ENCODE results near the gene PHLDA1. TPM values are rescaled to one million over a fixed set of nuclear protein-coding genes. Genes with fewer than 3 reads are reported as not detected.

PHLDA1 gene
- total RNA-seq, 1 experiment from 2014 or later = 181 TPM

- intact Hi-C loops (cut with micrococcal nuclease) = loop anchor here (10.0 kb wide), 1 partner anchor 554 kb away; no protein-coding TSS in a partner anchor
- CTCF ChIA-PET = interaction anchor here (0.7 to 1.0 kb wide), 4 partner anchors 168 to 506 kb away, joined by 3 to 4 read pairs (median 4); no protein-coding TSS in a partner anchor
- POLR2A ChIA-PET (ENCODE audit: unreplicated experiment) = interaction anchor here (0.5 to 2.2 kb wide), 16 partner anchors 8 to 555 kb away, joined by 3 to 21 read pairs (median 4); no protein-coding TSS in a partner anchor
These were observed 529 bp downstream of the PHLDA1 start for GRCh38 chr12:76031081-76031413.

GRCh38 chr12:76030341-76031080 is 1.1 kb downstream of the PHLDA1 start:
- Histone ChIP-seq H3K79me2 (ENCODE audit: low read length) (peaks cover 90% of the 10 kb centered on the region), H3K27ac (ENCODE audit: low read length) (peak overlapping the region; percentile 94), H3K36me3 (ENCODE audit: low read depth, low read length) (peaks cover 36% of the 10 kb centered on the region), H3K9ac (ENCODE audit: low read length) (peak overlapping the region; percentile 98), H3K4me2 (ENCODE audit: low read length) (peak overlapping the region; percentile 93), H3K27me3 (ENCODE audit: low read length) (no peaks in the 10 kb centered on the region), H3F3A (ENCODE audit: low read length, unreplicated experiment) (peaks cover 42% of the 10 kb centered on the region), H3K4me3 (ENCODE audit: low read length) (peak overlapping the region; percentile 97), H4K20me1 (ENCODE audit: low read length) (peaks cover 37% of the 10 kb centered on the region), H3K9me2 (replicated peaks; ENCODE audit: low read length) (no peaks in the 10 kb centered on the region), H3K9me3 (ENCODE audit: low read length) (no peaks in the 10 kb centered on the region), H2AFZ (ENCODE audit: low read length) (no peak overlapping the region), H3K4me1 (ENCODE audit: insufficient read depth, low read length) (peaks cover 44% of the 10 kb centered on the region)
- no peak for TF ChIP-seq CTCF (conservative IDR thresholded peaks at IDR 0.05; ENCODE audit: low read depth, low read length)
- TF ChIP-seq EZH2phosphoT487 (IDR thresholded peaks at IDR 0.05; ENCODE audit: borderline replicate concordance, low read length) = no peak
- TF ChIP-seq EZH2 (IDR thresholded peaks at IDR 0.05; ENCODE audit: low read length, unreplicated experiment) = no peak
- CTCF ChIA-PET = interaction anchor here (0.6 to 0.9 kb wide), 3 partner anchors 17 to 346 kb away, joined by 3 to 4 read pairs (median 3); no protein-coding TSS in a partner anchor
- ATAC-seq (no peak), DNase-seq (no peak)
- BruUV-seq (replicated peaks) = TSS peak; percentile 25
- POLR2A ChIA-PET (ENCODE audit: unreplicated experiment) = interaction anchor here (0.6 to 1.6 kb wide), 3 partner anchors 86 to 371 kb away, joined by 3 to 10 read pairs (median 4); no protein-coding TSS in a partner anchor
- intact Hi-C loops (cut with micrococcal nuclease) = loop anchor here (10.0 kb wide), 1 partner anchor 554 kb away; no protein-coding TSS in a partner anchor

More at GRCh38 chr12:76031081-76031413, 529 bp downstream of the PHLDA1 start:
- no peaks in the 10 kb centered on the region for H3K27me3 ChIP-seq (ENCODE audit: low read length)
- ATAC-seq (no peak), DNase-seq (peak; percentile 31)
- peaks cover 36% of the 10 kb centered on the region for H3K36me3 ChIP-seq (ENCODE audit: low read depth, low read length)
- H3K9ac ChIP-seq (ENCODE audit: low read length) = peak overlapping the region; percentile 98
- H2AFZ ChIP-seq (ENCODE audit: low read length) = no peak overlapping the region
- no peaks in the 10 kb centered on the region for H3K9me2 ChIP-seq (replicated peaks; ENCODE audit: low read length)
- TF ChIP-seq EZH2 (IDR thresholded peaks at IDR 0.05; ENCODE audit: low read length, unreplicated experiment) (no peak), EZH2phosphoT487 (IDR thresholded peaks at IDR 0.05; ENCODE audit: borderline replicate concordance, low read length) (no peak), CTCF (conservative IDR thresholded peaks at IDR 0.05; ENCODE audit: low read depth, low read length) (no peak)
- peak overlapping the region; percentile 93 for H3K4me2 ChIP-seq (ENCODE audit: low read length)
- peaks cover 39% of the 10 kb centered on the region for H3K4me1 ChIP-seq (ENCODE audit: insufficient read depth, low read length)
- BruUV-seq (replicated peaks) = no TSS peak
- peaks cover 37% of the 10 kb centered on the region for H4K20me1 ChIP-seq (ENCODE audit: low read length)
- H3K4me3 ChIP-seq (ENCODE audit: low read length) = peak overlapping the region; percentile 97
- peaks cover 95% of the 10 kb centered on the region for H3K79me2 ChIP-seq (ENCODE audit: low read length)
- peaks cover 36% of the 10 kb centered on the region for H3F3A ChIP-seq (ENCODE audit: low read length, unreplicated experiment)
- H3K27ac ChIP-seq (ENCODE audit: low read length) = peak overlapping the region; percentile 94
- H3K9me3 ChIP-seq (ENCODE audit: low read length) = no peaks in the 10 kb centered on the region

Data from PC-3 (cell line).